IMR-90 (cell line): ENCODE results near the gene FER. TPM values are rescaled to one million over a fixed set of nuclear protein-coding genes. Genes with fewer than 3 reads are reported as not detected.

Experiments
- ATAC-seq: fragments of 200-7000 bp; cut with Tn5 transposase; 2 replicates; pipeline ENCODE4 v1.9.1; 2020; ENCODE audit warnings: low read depth, mild to moderate bottlenecking, moderate library complexity
- BruUV-seq: library from RNA; stranded (reverse); fragments of 400-500 nt; replicated peaks from 2 replicates; lab custom pipeline; 2021; lab: Mats Ljungman, UMichigan
- CTCF ChIA-PET: fragments of 300-600 bp; formaldehyde crosslinking; extraction: SDS; loops from one replicate; lab custom pipeline; 2021; ENCODE audit warnings: antibody characterized with exemption; lab: Yijun Ruan, JAX
- POLR2A ChIA-PET: fragments of 300-600 bp; sonication (Branson Sonifier 250); formaldehyde crosslinking; loops from one replicate; lab custom pipeline; 2022; ENCODE audit warnings: antibody characterized with exemption; ENCODE audit not compliant: unreplicated experiment; lab: Charles Lee
- DNase-seq: peaks from one replicate; pipeline ENCODE4 v3.0.0; 2013
- H2AFZ ChIP-seq: replicated peaks from 2 replicates; pipeline ENCODE3; 2013; ENCODE audit warnings: low read length, mild to moderate bottlenecking; ENCODE audit not compliant: poor library complexity
- H2AK5ac ChIP-seq: 2 replicates; pipeline ENCODE4 v1.6.1; 2013; ENCODE audit warnings: low read depth, low read length, inconsistent platforms
- H2AK9ac ChIP-seq: replicated peaks from 2 replicates; pipeline ENCODE3; 2013; ENCODE audit warnings: mild to moderate bottlenecking, low read depth, low read length, moderate library complexity; ENCODE audit not compliant: poor library complexity
- H2BK120ac ChIP-seq: 2 replicates; pipeline ENCODE4 v1.6.1; 2013; ENCODE audit warnings: low read depth, low read length, inconsistent platforms
- H2BK15ac ChIP-seq: 3 replicates; pipeline ENCODE4 v1.6.1; 2013; ENCODE audit warnings: low read depth, low read length, inconsistent platforms
- H2BK20ac ChIP-seq: 2 replicates; pipeline ENCODE4 v1.6.1; 2013; ENCODE audit warnings: low read depth, mild to moderate bottlenecking, inconsistent platforms, low read length, moderate library complexity
- H2BK5ac ChIP-seq: 2 replicates; pipeline ENCODE4 v1.6.1; 2013; ENCODE audit warnings: mild to moderate bottlenecking, low read depth, low read length, inconsistent platforms; ENCODE audit not compliant: poor library complexity, severe bottlenecking
- H3K14ac ChIP-seq: replicated peaks from 2 replicates; pipeline ENCODE4 v1.6.1; 2013; ENCODE audit warnings: low read depth, low read length, inconsistent platforms
- H3K18ac ChIP-seq: 2 replicates; pipeline ENCODE4 v1.6.1; 2013; ENCODE audit warnings: low read depth, low read length, control low read depth
- H3K23ac ChIP-seq: 2 replicates; pipeline ENCODE4 v1.6.1; 2013; ENCODE audit warnings: low read depth, low read length, inconsistent platforms
- H3K27ac ChIP-seq: 2 replicates; pipeline ENCODE4 v1.5.1; 2013; ENCODE audit warnings: mild to moderate bottlenecking, control low read depth, low read length; ENCODE audit not compliant: insufficient read depth
- H3K27me3 ChIP-seq: 2 replicates; pipeline ENCODE4 v1.6.1; 2013; ENCODE audit warnings: low read length; ENCODE audit not compliant: control insufficient read depth, insufficient read depth
- H3K36me3 ChIP-seq: 2 replicates; pipeline ENCODE4 v1.6.1; 2013; ENCODE audit warnings: low read length, mixed read lengths; ENCODE audit not compliant: control insufficient read depth, insufficient read depth
- H3K4ac ChIP-seq: 2 replicates; pipeline ENCODE4 v1.6.1; 2013; ENCODE audit warnings: low read depth, low read length, inconsistent platforms
- H3K4me1 ChIP-seq: 2 replicates; pipeline ENCODE4 v1.6.1; 2013; ENCODE audit warnings: low read length, mixed read lengths; ENCODE audit not compliant: control insufficient read depth, insufficient read depth
- H3K4me2 ChIP-seq: 2 replicates; pipeline ENCODE4 v1.6.1; 2013; ENCODE audit warnings: low read depth, mild to moderate bottlenecking, control low read depth, low read length, moderate library complexity
- H3K4me3 ChIP-seq: 2 replicates; pipeline ENCODE4 v1.5.1; 2013; ENCODE audit warnings: low read depth, mild to moderate bottlenecking, control low read depth, low read length, moderate library complexity; ENCODE audit not compliant: insufficient read depth
- H3K56ac ChIP-seq: 2 replicates; pipeline ENCODE4 v1.6.1; 2013; ENCODE audit warnings: low read length, inconsistent platforms; ENCODE audit not compliant: insufficient read depth; ENCODE audit errors: extremely low read depth
- H3K79me1 ChIP-seq, 2 experiments: 2 replicates each; pipeline ENCODE4 v1.6.1; 2013; ENCODE audit warnings: low read length in 2 of 2, inconsistent platforms in 1 of 2, low read depth in 1 of 2
- H3K9ac ChIP-seq: 2 replicates; pipeline ENCODE4 v1.6.1; 2013; ENCODE audit warnings: low read depth, low read length, control low read depth
- H3K9me1 ChIP-seq: 2 replicates; pipeline ENCODE4 v1.6.1; 2013; ENCODE audit warnings: low read length, inconsistent platforms; ENCODE audit not compliant: insufficient read depth
- H3K9me3 ChIP-seq: 2 replicates; pipeline ENCODE4 v1.6.1; 2013; ENCODE audit warnings: low read length; ENCODE audit not compliant: control insufficient read depth, insufficient read depth
- H4K20me1 ChIP-seq: 2 replicates; pipeline ENCODE4 v1.6.1; 2013; ENCODE audit warnings: low read length, inconsistent platforms; ENCODE audit not compliant: insufficient read depth
- H4K5ac ChIP-seq: 2 replicates; pipeline ENCODE4 v1.6.1; 2013; ENCODE audit warnings: mild to moderate bottlenecking, low read depth, low read length, control low read depth
- H4K8ac ChIP-seq, 2 experiments: 2 replicates each; pipeline ENCODE4 v1.6.1; 2013; ENCODE audit warnings: low read depth in 2 of 2, low read length in 2 of 2, control low read depth in 1 of 2, inconsistent platforms in 1 of 2
- H4K91ac ChIP-seq: 2 replicates; pipeline ENCODE4 v1.6.1; 2013; ENCODE audit warnings: low read depth, low read length, inconsistent platforms; ENCODE audit not compliant: insufficient read depth
- BHLHE40 ChIP-seq: fragments of 150-350 bp; IDR thresholded peaks from 2 replicates; pipeline ENCODE4 v1.6.1; 2016; ENCODE audit warnings: mild to moderate bottlenecking, low read depth, low read length
- CEBPB ChIP-seq: IDR thresholded peaks from 2 replicates; pipeline ENCODE4 v1.6.1; 2012; ENCODE audit warnings: low read depth, low read length, improper control_type of control experiment
- ELK1 ChIP-seq: fragments of 150-350 bp; IDR thresholded peaks from 2 replicates; pipeline ENCODE4 v1.6.1; 2016; ENCODE audit warnings: low read depth, mild to moderate bottlenecking, low read length, moderate library complexity, borderline replicate concordance
- RCOR1 ChIP-seq: IDR thresholded peaks from 2 replicates; pipeline ENCODE4 v1.6.1; 2012; ENCODE audit warnings: mild to moderate bottlenecking, low read length, improper control_type of control experiment; ENCODE audit not compliant: insufficient replicate concordance
- USF2 ChIP-seq: fragments of 150-350 bp; IDR thresholded peaks from 2 replicates; pipeline ENCODE4 v1.6.1; 2017; ENCODE audit warnings: mild to moderate bottlenecking, antibody characterized with exemption, low read length, low read depth
- WGBS, 2 experiments: methylation state at CpG; one replicate each; pipeline versions ENCODE4 v1.1.5 to v1.1.7; 2013; ENCODE audit warnings: missing lambda C conversion rate in 2 of 2; ENCODE audit not compliant: insufficient read length in 1 of 2; ENCODE audit errors: extremely low coverage in 2 of 2; 5-methylcytosine and 5-hydroxymethylcytosine counted together
- dilution Hi-C: fragments of 300-500 bp; cut with HindIII; formaldehyde crosslinking; loops from one replicate; pipeline ENCODE4 v1.14.3; 2018; ENCODE audit warnings: low sequenced_read_pairs; ENCODE audit not compliant: unreplicated experiment
- in situ Hi-C: fragments of 300-500 bp; cut with MboI; formaldehyde crosslinking; loops from 3 replicates; pipeline ENCODE4 v1.14.3; 2019; ENCODE audit warnings: low sequenced_read_pairs, inconsistent platforms, mixed read lengths
- intact Hi-C: fragments of 100-400 bp; cut with micrococcal nuclease; formaldehyde crosslinking; loops from 2 replicates; pipeline ENCODE4 v1.10.0; 2022
- polyA plus RNA-seq, 3 experiments: library from polyadenylated mRNA; depleted of rRNA; stranded (reverse); fragments of >200 nt; gene quantifications; 2 replicates each; pipeline ENCODE4 v1.2.3, GENCODE V29; 2012; ENCODE audit warnings: low replicate concordance in 1 of 3
- total RNA-seq: library from RNA; depleted of rRNA; stranded (reverse); fragments of >200 nt; gene quantifications from 2 replicates; pipeline ENCODE4 v1.2.3, GENCODE V29; 2012

Gene FER
- total and polyA plus RNA-seq, 2 of the 4 experiments (the other 2 are of a cell fraction): 3.5 to 32.4 TPM

- H2AK5ac ChIP-seq: no peak overlapping the region
- H4K20me1 ChIP-seq: no peaks in the 10 kb centered on the region
- H2BK15ac ChIP-seq: no peak overlapping the region
- H3K23ac ChIP-seq: no peak overlapping the region
- H3K27ac ChIP-seq: no peak overlapping the region
- no CpG with 5 or more reads among the region's 4 CpGs for WGBS, 2 experiments
- H3K4me1 ChIP-seq: no peaks in the 10 kb centered on the region
- H3K4ac ChIP-seq: no peak overlapping the region
- H3K27me3 ChIP-seq: peaks cover 2% of the 10 kb centered on the region
- CTCF ChIA-PET: no interaction called here
- H3K9me3 ChIP-seq: peaks cover 4% of the 10 kb centered on the region
- H3K4me3 ChIP-seq: no peak overlapping the region
- H2BK120ac ChIP-seq: no peak overlapping the region
- H4K91ac ChIP-seq: no peak overlapping the region
- H3K4me2 ChIP-seq: no peak overlapping the region
- H3K36me3 ChIP-seq: no peaks in the 10 kb centered on the region
- H3K14ac ChIP-seq: no peak overlapping the region
- no TSS peak for BruUV-seq
- H2AFZ ChIP-seq: no peak overlapping the region
- H2BK5ac ChIP-seq: no peak overlapping the region
- no peaks in the 10 kb centered on the region for H3K9me1 ChIP-seq
- in situ Hi-C loops (no loop called here), dilution Hi-C loops (no loop called here), intact Hi-C loops (no loop called here)
- no peak overlapping the region for H3K9ac ChIP-seq
- ATAC-seq (no peak), DNase-seq (no peak)
- H3K79me1 ChIP-seq: no peaks in the 10 kb centered on the region
- no peak overlapping the region for H2AK9ac ChIP-seq
- POLR2A ChIA-PET: no interaction called here
- no peak overlapping the region for H3K56ac ChIP-seq
- no peak overlapping the region for H2BK20ac ChIP-seq
- H4K8ac ChIP-seq: no peak overlapping the region
- TF ChIP-seq CEBPB (no peak), ELK1 (no peak), RCOR1 (no peak), BHLHE40 (no peak), USF2 (no peak)
- no peak overlapping the region for H3K18ac ChIP-seq
- H4K5ac ChIP-seq: no peak overlapping the region
Measured at GRCh38 chr5:109234381-109234780, 486.7 kb downstream of the FER start.
